ENCODE measurements around the gene PPP1R11. TPM values are rescaled to one million over a fixed set of nuclear protein-coding genes. Genes with fewer than 3 reads are reported as not detected.

PPP1R11 gene
- total and polyA plus RNA-seq, 9 donors: 27.8 to 114 (median 46.2) TPM

DNA sequence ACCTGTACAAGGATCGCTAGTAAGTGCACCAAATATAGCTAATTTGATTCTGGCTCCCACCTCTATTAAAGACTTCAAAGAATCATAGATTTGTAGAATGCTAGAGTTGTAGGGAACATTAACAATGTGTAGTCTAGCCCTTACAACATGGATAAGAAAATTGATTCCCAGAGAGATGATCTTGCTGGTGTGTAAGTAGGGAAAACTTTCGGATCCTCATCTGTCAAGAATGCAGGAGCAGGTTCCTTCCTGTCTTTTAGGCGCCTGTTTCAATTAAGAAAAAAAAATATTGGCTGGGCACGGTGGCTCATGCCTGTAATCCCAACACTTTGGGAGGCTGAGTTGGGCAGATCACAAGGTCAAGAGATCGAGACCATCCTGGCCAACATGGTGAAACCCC is 20.9 kb downstream of the PPP1R11 start:
- TF ChIP-seq, protein P1, sequence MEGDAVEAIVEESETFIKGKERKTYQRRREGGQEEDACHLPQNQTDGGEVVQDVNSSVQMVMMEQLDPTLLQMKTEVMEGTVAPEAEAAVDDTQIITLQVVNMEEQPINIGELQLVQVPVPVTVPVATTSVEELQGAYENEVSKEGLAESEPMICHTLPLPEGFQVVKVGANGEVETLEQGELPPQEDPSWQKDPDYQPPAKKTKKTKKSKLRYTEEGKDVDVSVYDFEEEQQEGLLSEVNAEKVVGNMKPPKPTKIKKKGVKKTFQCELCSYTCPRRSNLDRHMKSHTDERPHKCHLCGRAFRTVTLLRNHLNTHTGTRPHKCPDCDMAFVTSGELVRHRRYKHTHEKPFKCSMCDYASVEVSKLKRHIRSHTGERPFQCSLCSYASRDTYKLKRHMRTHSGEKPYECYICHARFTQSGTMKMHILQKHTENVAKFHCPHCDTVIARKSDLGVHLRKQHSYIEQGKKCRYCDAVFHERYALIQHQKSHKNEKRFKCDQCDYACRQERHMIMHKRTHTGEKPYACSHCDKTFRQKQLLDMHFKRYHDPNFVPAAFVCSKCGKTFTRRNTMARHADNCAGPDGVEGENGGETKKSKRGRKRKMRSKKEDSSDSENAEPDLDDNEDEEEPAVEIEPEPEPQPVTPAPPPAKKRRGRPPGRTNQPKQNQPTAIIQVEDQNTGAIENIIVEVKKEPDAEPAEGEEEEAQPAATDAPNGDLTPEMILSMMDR (IDR thresholded peaks at IDR 0.05): no peak
- TF ChIP-seq POLR2A (IDR thresholded peaks at IDR 0.05) (no peak), EP300 (IDR thresholded peaks at IDR 0.05) (no peak)
- no peaks in the 10 kb centered on the region for H3K27me3 ChIP-seq

DNA sequence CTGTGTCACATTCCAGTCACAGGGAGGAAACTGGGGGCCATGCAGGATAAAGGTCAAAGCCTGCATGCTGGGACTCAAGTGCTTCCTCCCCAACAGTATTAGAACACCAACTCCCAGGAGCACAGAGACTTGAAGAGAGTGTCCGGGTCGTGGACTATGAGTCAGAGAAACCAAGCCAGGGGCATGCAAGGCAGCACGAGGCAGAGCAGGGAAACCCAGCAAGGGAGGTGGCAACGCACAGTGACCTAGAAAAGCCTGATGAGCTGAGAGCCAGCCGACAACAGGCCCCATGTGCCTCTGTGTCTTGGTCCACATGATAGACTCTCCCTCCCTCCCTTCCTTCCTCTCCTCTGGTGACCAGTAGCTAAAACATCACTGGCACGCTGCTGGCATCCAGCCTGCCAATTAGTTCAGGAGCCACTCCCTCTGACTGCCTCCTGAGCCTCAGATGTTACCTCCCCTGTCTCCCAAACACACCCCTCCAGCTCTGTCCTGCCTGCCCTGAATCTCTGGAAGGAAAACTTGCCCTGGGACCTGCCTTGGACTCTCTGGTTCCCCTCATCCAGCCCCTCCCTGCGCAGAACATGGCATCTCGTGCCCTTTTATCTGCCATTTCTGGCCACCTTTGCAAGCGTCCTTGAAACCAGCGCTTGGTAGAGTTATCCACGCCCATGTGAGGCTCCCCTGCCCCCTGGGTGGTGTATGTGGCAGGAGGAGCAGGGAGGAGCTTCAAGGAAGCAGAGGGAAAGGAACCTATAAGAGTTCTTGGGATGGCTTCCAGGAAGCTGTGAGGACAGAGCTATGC is 24.8 kb downstream of the PPP1R11 start:
- Histone ChIP-seq H3K36me3 (no peaks in the 10 kb centered on the region), H3K9me3 (no peaks in the 10 kb centered on the region), H3K4me3 (no peak overlapping the region), H3K27me3 (no peaks in the 10 kb centered on the region), H3K4me1 (ENCODE audit: insufficient read depth) (no peaks in the 10 kb centered on the region), H3K27ac (no peak overlapping the region)
- DNase-seq: no peak
- intact Hi-C loops (cut with DNase I): no loop called here
- TF ChIP-seq POLR2A (IDR thresholded peaks at IDR 0.05) (no peak), EP300 (IDR thresholded peaks at IDR 0.05) (no peak)
- WGBS, 3 donors: 41 to 43% (median 42%) methylated on average over 11 of the region's 11 CpGs

More for the DNA sequence above, 20.9 kb downstream of the PPP1R11 start:
- Histone ChIP-seq H3K4me1 (ENCODE audit: insufficient read depth) (no peaks in the 10 kb centered on the region), H3K36me3 (no peaks in the 10 kb centered on the region), H3K9me3 (no peaks in the 10 kb centered on the region), H3K4me3 (no peak overlapping the region), H3K27ac (no peak overlapping the region)
- intact Hi-C loops (cut with DNase I): no loop called here
- DNase-seq: no peak
- WGBS, 3 donors: 65 to 86% (median 69%) methylated on average over 5 of the region's 5 CpGs

DNA sequence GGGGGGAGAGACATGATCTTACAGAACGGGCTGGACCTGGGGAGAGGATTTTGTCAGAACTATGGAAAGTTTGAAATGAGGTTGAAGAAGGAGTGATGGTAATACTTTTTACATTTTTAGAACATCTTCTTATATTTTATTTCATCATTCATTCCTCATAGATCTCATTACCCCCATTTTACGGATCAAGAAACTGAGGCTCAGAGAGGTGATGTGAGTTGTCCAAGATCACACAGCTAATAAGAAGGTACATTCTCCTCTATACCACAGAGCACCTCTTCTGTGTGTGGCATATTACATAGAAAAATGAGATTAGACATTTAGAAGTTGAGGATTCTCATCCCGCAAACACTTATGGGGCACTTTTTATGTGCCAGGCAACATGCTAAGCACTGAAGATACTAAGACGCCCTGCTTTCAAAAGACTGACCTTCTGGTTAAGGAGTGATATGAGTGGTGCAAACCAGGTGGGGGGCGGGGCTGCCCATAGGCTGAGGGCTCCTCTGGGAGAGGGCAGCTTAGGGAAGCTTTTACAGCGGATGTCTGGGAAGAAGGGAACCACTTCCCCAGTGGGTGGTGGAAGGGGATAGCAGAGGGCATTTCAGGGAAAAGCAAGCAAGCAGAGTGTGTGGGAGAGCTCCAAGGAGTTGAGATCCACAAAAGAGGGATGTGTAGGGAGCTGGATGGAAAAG is 26.0 kb downstream of the PPP1R11 start:
- 41 to 70% (median 61%) methylated on average over 6 of the region's 6 CpGs for WGBS, 3 donors
- H3K27me3 ChIP-seq: no peaks in the 10 kb centered on the region
- no peak for TF ChIP-seq POLR2A (IDR thresholded peaks at IDR 0.05)
- TF ChIP-seq EP300 (IDR thresholded peaks at IDR 0.05): no peak
- TF ChIP-seq, protein P1 (IDR thresholded peaks at IDR 0.05): no peak
- no peaks in the 10 kb centered on the region for H3K36me3 ChIP-seq
- H3K27ac ChIP-seq: no peak overlapping the region
- no peaks in the 10 kb centered on the region for H3K9me3 ChIP-seq
- intact Hi-C loops (cut with DNase I): no loop called here
- H3K4me3 ChIP-seq: no peak overlapping the region
- DNase-seq: no peak
- no peaks in the 10 kb centered on the region for H3K4me1 ChIP-seq (ENCODE audit: insufficient read depth)

DNA sequence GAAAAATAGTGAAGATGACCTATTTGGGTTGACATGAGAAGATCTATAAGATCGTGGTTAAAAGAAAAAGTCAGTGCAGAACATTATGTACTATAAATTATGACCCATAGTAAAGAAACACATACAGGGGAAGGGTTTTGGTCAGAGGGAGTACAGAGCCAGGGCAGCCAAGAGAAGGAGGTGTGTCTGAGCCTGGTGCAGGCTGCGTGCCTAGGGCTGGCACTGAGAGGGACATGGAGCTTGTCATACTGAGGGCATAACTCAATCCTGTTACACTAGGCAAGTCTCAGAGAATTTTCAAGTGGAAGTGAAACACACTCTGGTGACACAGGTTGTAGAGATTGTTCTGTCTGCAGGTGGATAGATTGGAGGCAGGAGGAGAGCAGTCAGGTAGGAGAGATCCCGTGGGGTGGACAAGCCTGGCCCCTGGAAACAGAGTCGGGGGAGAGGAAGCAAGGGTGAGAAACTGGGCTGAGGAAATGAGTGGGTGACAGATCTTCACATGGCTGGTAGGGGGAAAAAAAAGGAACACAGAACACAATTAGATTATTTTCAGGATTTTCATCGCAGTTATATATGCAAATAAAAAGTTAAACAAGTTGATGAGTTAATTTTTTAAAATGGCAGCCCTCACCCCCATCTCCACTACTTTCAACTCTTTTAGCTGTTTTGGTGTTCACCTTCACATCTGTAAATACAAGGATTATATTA is 27.1 kb downstream of the PPP1R11 start:
- intact Hi-C loops (cut with DNase I): no loop called here
- Histone ChIP-seq H3K27me3 (no peaks in the 10 kb centered on the region), H3K4me1 (ENCODE audit: insufficient read depth) (no peaks in the 10 kb centered on the region), H3K36me3 (no peaks in the 10 kb centered on the region), H3K4me3 (no peak overlapping the region), H3K27ac (no peak overlapping the region), H3K9me3 (no peaks in the 10 kb centered on the region)
- no peak for DNase-seq
- WGBS, 3 donors: 64 to 70% (median 69%) methylated on average over 4 to 5 of the region's 5 CpGs
- no peak for TF ChIP-seq POLR2A (IDR thresholded peaks at IDR 0.05)
- TF ChIP-seq EP300 (IDR thresholded peaks at IDR 0.05): no peak
- TF ChIP-seq, protein P1 (IDR thresholded peaks at IDR 0.05): no peak
